ENCODE results near the gene GALNT5.
"Not testable (repeated sequence)": the region's sequence is repeated elsewhere in the genome, so short reads cannot be mapped to it uniquely, and the experiment has no call there.

Gene GALNT5, protein sequence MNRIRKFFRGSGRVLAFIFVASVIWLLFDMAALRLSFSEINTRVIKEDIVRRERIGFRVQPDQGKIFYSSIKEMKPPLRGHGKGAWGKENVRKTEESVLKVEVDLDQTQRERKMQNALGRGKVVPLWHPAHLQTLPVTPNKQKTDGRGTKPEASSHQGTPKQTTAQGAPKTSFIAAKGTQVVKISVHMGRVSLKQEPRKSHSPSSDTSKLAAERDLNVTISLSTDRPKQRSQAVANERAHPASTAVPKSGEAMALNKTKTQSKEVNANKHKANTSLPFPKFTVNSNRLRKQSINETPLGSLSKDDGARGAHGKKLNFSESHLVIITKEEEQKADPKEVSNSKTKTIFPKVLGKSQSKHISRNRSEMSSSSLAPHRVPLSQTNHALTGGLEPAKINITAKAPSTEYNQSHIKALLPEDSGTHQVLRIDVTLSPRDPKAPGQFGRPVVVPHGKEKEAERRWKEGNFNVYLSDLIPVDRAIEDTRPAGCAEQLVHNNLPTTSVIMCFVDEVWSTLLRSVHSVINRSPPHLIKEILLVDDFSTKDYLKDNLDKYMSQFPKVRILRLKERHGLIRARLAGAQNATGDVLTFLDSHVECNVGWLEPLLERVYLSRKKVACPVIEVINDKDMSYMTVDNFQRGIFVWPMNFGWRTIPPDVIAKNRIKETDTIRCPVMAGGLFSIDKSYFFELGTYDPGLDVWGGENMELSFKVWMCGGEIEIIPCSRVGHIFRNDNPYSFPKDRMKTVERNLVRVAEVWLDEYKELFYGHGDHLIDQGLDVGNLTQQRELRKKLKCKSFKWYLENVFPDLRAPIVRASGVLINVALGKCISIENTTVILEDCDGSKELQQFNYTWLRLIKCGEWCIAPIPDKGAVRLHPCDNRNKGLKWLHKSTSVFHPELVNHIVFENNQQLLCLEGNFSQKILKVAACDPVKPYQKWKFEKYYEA

DNA sequence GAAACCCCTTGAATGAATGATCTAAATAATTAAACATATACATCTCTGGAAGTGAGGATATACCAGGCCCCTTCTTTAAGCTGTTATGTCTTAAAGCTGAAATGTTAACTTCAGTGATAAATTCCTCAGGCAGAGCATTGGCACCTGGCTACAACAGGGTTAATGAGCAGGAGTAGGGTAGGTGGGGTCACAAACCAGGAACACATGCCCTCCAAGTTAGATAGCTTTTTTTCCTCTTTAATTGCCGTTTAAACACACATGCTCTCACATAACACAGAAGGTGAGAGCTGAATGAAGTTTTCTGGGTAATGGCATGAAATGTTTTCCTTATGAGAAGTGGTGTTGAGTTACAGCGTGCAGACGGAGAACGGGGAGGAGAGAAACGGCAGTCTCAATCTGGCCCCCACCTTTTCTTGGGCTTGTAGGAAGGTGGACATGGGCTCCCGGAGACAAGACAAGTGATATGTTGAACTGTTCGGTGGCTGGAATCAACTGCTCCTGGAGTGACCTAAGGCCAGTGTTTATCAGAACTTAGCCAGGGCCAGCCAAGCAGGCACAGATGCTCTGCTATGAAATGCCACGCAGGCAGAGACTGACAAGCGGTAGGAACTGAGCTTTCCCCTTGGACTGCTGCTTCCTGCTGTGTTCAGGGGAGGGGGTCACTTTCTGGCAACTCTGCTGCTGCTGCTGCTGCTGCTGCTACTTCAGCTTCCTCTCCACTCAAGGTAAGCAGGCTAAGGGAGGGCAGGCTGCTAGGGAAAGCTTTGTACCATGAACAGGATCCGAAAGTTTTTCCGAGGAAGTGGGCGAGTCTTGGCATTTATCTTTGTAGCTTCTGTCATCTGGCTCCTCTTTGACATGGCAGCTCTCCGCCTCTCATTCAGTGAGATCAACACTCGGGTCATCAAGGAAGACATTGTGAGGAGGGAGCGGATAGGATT is at the start of gene GALNT5:
TSS of gene GALNT5 (plus strand) at position 394 of the 941 bp plus-strand sequence. CDS start at position 772, 378 bp downstream.
- no peak for DNase-seq

DNA sequence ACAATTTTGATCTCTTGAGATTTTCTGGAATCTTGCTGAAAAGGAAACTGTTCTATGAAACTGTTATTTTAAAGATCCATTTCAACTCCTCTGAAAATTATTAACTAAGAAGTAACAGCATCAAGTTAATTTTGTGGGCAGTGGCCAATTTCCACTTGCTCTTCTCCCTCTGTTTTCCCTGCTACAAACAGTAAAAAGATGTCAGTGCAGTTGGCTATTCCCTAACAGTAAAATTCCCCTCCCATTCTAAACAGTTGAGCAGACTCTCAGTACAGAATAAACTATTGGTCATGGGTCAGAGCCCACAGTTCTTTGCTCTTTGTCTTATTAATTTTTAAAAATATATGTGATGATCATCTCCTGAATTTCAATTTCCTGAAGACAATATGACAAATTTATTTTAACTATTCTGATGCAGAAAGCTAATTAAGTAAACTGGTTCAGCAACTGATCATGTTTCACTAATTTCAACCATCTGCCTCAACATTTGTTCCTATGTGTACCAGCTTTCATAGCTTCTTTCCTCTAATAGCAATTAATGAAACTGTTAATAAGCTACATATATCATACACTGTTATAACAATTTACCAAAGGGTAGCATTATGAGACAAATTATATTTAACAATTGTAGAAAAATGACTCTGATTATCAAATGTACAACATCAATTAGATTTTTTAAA is 41.1 kb upstream of the GALNT5 start:
- no peak for DNase-seq

DNA sequence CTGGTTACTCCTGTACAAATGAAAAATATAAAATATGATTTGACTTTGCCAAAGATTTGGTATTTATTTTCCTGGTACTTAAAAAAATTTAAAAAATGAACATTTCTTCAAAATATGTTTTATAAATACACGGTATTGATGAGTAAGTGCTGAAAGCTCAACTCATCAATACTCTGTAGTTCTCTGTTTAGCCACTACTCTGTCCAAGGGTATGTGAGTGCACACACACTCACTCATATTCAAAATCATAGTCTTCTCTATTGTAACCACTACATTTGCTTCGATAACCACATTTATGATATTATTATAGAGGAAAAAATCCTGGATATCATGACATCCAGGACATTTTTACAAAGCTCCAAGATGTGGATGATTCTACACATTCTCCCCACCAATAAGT is 40.1 kb upstream of the GALNT5 start:
- no peak for DNase-seq

DNA sequence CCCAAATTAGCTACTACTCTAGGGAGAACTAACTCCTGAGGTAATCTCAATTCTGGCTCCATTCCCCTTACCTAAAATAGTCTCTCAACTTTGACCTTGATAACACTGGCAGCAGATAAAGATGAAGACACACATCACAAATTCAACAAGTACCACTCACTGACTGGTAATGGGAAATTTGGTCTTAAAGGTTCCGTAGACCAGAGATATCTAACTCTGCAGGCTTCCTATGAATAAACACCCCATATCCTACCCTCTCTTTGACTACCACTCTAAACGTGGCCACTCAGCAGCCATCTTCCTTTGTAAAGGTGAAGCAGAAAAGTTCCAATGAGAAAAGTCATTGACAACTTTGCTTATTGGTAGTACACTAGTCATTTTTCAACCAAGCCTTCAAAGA is 38.6 kb upstream of the GALNT5 start:
- no peak for DNase-seq

DNA sequence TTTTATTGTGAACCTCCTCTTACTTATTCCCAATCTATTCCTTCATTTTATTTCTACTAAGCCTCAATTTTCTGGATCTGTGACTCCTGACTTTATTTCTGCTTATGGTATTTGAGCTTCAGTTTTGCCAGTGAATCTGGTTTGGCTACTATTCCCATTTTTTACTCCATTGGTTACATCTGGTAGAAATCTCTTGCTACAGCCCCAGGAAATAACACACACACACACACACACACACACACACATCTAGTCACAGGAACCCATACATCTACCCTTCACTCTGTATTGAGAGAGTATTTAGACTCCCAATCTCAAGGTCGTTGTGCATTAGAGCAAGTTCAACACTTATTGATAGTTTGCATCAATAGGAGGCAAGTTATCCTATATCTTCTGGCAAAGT is 37.0 kb upstream of the GALNT5 start:
- DNase-seq = no peak

DNA sequence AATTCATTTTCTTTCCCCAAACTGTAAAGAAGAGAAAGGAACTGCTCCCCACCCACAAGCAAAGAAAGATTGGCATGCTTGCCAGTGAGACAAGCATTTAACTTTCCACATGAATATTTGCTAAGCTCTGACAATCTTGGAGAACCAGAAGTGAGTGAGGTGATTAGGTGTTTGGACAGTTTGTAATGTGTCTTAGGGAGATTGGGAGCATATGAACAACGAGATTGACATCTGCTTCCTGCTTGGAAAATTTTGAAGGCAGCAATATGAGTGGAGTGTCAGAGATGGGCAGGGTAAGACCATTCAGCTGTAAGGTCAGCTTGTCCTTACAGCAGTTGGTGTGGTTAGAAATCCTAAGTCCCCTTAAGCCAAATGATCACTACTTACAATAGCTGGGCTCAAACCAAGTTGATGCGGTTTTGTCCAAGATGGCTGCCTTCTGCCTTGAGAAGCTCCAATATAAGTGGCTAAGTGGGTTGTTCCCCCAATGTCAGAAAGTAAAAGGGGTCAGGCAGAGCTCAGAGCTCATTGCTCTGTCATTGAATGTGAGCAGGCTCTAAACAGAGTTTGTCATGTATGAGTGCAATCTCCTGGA is 36.0 kb upstream of the GALNT5 start:
- no peak for DNase-seq

DNA sequence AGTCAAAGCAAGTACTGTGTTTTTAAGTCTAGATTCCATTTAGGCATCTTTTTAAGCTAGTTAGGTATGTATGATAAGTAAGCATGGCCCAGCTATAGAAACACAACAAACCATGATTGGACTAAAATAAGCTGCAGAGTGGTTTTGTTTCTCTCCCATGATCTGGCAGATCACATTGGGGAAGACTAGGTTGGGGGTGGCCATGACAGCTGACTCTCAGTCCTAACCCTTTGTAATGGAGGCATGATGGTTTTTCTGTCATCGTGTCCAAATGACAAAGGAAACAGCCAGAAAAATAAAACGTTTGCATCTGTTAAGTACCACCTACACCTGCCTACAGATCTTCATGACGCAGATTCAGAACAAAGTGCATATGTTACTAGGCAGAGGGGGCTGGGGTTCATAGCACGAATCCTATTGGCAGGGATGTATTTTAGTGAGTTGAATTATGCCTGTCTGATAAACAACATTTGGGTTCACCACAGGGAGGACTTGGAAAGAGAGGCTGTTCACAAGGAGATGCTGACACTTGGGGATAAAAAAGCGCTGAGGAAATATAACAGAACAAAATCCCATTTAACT is 33.8 kb upstream of the GALNT5 start:
- DNase-seq = no peak

DNA sequence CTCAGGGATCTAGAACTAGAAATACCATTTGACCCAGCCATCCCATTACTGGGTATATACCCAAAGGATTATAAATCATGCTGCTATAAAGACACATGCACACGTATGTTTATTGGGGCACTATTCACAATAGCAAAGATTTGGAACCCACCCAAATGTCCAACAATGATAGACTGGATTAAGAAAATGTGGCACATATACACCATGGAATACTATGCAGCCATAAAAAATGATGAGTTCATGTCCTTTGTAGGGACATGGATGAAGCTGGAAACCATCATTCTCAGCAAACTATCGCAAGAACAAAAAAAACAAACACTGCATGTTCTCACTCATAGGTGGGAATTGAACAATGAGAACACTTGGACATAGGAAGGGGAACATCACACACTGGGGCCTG is 33.1 kb upstream of the GALNT5 start:
- not testable (repeated sequence) for DNase-seq

DNA sequence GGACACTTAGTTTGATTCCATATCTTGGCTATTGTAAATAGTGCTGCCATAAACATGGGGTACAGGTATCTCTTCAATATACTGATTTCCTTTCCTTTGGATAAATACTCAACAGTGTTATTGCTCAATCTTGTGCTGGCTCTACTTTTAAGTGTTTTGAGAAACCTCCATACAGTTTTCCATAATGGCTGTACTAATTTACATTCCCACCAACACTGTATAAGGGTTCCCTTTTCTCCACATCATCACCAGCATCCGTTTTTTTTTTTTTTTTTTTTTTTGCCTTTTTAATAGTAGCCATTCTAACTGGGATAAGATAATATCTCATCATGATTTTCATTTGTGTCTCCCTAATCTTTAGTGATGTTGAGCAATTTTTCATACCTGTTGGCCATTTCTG is 29.9 kb upstream of the GALNT5 start:
- DNase-seq = no peak

DNA sequence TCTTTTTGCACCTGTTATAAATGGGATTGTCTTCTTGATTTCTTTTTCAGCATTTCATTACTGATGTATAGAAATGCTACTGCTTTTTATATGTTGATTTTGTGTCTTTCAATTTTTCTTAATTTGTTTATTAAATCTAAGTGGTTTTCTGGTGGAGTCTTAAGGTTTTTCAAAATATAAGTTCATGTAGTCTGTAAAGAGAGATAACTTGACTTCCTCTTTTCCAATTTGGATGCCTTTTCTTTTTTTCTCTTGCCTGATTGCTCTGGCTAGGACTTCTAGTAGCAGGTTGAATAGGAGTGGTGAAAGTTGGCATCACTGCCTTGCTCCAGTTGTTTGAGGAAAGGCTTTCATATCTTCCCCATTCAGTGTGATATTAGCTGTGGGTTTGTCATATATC is 28.6 kb upstream of the GALNT5 start:
- DNase-seq = no peak

DNA sequence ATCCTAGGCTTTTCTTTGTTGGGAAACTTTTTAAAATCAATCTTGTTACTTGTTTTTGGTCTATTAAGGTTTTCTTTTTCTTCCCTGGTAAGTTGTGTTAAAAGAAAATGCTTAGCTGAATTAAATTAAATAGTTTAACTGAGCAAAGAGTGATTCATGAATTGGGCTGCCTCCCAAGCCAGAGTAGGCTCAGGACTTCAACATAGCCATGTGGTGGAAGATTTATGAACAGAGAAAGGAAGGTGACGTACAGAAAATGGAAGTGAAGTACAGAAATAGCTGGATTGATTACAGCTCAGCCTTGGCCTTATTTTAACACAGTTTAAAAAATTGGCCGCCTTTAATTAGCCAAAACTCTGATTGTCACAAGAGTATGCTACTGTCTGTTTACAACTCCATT is 27.9 kb upstream of the GALNT5 start:
- no peak for DNase-seq

DNA sequence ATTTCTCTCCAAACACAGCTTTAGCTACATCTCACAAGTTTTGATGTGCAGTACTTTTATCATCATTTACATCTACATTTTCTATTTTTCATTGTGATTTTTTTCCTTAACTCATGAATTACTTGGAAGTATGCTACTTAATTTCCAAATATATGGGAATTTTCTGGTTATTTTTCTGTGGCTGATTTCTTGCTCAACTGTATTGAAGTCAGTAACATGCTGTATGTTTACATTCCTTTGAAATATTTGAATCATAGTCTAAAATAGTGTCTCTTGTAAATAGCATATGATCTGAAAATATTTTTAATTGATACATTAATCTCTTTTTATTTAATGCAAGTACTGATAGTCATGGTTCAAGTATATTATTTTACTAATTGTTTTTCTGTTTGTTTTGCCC is 26.0 kb upstream of the GALNT5 start:
- DNase-seq = no peak

DNA sequence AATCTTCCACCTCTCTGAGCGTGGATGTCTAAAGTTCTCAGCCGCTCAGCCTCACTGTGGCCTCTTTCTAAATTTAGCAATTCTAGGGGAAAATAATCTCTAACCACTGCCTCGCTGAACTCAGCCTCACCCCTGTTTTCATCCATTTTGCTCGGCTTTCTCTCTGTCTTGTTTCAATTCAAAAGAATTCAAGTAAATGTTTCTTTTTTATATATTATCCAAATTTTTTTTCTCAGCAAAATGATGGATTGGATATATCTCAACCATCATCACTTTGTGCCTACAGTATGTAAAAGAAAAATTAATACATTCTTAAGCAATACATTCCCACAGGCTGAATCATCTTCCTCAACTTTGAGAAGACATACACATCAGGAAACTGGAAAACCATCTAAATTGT is 24.0 kb upstream of the GALNT5 start:
- DNase-seq = no peak

DNA sequence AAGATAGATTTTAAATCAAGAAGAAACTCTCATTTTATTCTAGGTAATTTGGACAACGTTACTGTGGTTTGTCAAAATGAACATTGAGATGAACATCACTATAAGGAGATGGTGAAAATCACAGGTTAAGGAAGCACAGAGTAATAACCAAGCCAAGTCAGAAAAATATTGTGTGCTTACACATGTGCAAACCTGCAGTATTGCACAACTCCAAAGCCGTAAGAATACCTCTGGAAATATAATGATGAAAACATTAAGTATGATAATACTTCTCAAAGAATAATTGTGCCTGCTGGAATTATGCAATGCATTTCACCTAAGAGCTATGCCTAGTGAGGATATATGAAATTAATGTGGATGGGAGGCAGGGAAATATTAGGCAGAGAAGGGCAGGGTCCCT is 21.1 kb upstream of the GALNT5 start:
- no peak for DNase-seq

DNA sequence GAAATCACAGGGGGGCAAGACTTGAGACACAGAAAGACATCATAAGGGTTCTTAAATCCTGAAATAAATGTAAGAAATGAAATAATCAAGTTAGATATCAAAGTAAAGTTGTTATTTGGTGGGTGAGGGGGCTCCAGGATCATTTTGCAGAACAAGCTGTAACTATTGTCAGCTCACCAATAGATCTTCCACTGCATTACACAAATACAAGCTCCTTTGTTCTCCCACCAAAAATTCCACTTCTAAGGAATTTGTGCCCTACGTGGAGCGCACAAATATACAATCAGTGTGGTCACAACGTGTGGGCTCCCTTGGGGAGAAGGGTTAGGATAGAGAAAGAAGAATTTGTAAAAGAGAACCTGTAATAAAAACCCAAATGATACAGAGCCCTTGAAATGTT is 19.2 kb upstream of the GALNT5 start:
- DNase-seq = no peak

DNA sequence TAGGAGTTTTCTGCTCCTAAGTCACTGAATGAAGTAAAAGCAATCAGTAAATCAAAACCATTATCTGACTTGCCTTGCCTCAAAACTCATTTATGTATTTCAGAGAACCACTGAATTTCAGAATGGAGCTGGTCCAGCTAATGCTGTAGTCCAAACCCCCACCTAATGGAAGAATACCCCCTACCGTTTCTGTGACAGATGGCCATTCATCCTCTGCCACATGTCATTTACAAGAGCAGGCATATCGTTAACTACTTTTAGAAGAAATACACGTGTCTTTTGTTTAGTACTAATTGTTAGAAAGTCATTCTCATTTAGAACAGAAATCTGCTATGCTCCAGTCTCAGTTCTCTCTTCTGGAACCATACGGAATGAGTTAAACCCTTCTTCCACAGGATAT is 12.8 kb upstream of the GALNT5 start:
- DNase-seq = no peak

DNA sequence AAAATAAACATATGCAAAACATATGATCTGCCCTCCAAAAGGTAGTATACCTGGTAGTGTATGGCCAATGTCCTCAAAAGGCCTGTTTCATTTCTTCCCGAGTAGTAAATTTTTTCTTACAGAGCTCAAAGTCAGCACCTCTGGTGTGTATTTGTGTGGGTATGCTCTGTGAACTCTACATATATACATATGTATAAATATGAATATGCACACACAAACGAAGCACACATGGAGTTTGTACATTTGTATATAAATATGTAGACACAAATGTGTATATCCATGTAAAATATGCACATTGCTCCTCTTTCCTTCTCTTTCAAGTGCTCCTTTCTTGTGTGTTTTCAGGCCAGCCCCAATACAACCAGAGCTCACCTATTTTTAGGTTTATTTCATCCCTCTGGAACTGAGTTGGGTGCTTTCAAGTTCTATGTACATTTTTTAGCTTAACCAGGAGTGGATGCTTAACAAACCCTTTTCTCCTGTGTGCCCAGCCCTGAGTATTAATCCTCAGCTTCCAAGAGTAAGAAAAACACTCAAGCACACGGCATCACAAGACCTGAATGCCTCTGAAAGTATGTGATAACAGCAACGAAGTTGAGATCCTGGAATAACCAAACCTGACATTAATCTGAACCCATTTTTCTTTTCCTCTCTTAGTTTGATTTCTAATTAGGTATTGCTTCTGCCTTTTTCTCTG is 12.2 kb upstream of the GALNT5 start:
- DNase-seq = no peak

DNA sequence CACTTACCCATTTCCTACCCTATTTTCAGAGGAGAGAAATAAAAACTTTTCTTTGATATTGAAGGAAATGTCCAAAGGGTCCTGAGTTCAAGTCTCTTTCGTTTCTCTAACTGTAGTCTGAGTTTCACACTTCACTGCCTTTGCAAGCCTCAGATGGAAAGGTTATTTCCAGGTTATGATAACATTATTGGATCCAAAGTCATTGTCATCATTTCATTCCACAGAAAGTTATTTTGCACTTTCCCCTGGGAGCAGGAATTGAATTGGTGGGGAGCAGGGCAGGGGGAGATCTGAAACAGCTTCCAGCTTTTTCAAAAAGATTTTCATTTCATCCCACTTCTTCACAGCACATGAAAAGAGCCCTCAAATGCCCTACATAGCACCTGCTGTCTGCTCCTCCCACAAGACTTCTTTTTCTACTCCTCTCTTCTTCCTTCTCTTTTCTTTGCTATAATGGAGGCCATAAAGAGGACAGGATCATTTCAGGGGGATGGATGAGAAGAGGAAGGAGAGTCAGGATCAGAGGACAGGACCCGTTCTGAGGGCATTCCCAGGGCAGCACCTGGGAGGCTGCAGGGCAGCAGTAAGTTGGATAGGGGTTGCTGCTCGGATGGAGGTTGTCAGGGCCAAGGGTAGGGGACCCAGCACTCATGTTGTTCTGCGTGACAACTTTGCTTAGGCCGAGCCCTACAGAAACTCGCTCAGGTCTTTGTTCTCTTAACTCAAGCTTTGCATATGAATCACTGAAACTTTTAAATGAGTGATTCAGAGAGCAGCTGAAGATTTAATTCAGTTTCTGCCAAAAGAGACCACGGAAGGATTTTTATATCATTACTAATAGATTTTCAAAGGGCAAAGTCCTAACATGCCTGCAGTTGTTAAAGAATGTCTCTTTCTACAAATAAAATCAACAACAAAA is 11.4 kb upstream of the GALNT5 start:
- no peak for DNase-seq

DNA sequence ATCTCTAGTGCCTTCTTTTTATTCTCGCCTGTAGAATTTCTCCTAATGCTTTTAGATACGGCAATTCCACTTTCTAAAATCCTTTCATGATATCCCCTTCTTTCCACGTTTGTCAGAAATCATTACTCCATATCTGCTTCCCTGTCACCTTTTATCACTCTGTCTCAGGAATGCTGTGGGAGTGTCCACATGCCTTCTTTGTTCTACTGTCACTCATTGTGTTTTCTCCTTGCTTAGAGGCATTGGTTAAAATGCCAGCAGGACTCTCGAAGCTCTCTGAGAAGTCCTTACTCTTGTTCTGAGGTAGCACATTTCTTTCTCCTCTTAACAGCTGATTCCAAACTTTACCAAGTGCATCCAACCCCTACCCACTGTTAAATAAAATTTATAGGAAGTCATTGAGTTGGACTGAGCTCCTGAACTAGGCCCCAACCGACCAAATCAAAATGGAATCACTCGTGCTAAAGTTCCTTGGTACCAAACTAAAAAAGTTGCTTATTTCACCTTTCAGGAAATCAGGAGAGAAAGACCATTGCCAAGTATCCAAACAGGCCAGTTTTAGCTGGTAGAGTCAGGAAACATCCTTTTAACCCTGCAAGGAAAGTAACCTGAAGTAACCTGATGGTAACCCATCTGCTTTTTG is 10.6 kb upstream of the GALNT5 start:
- no peak for DNase-seq
